Left lung (tissue), 10 donors: ENCODE data around the gene NFIX. TPM values are rescaled to one million over a fixed set of nuclear protein-coding genes. Genes with fewer than 3 reads are reported as not detected.
"Not testable (repeated sequence)": the region's sequence is repeated elsewhere in the genome, so short reads cannot be mapped to it uniquely, and the experiment has no call there.

ENCODE experiments used
- ATAC-seq: fragments of 200-7000 bp; cut with Tn5 transposase; one replicate; pipeline ENCODE4 v1.9.1; 2020; ENCODE audit warnings: moderate library complexity
- DNase-seq, 4 donors: peaks; one replicate each; pipeline ENCODE4 v3.0.0-alpha.2; 2013 to 2020
- H3K27ac ChIP-seq, 2 donors: fragments of 200-600 bp; sonication (generic) in 1 of 2; one replicate each; pipeline versions ENCODE4 v1.5.0 to v1.8.0; 2020 to 2021
- H3K27me3 ChIP-seq, 2 donors: fragments of 200-600 bp; sonication (generic) in 1 of 2; one replicate each; pipeline versions ENCODE4 v1.5.0 to v1.8.0; 2020 to 2021
- H3K36me3 ChIP-seq, 2 donors: fragments of 200-600 bp; sonication (generic) in 1 of 2; one replicate each; pipeline versions ENCODE4 v1.5.0 to v1.8.0; 2020 to 2021
- H3K4me1 ChIP-seq, 2 donors: fragments of 200-600 bp; one replicate each; pipeline ENCODE4 v1.8.0; 2021
- H3K4me3 ChIP-seq, 2 donors: fragments of 200-600 bp; sonication (generic) in 1 of 2; one replicate each; pipeline versions ENCODE4 v1.5.0 to v1.8.0; 2020 to 2021; ENCODE audit warnings: mild to moderate bottlenecking in 1 of 2
- H3K9me3 ChIP-seq, 2 donors: fragments of 200-600 bp; sonication (generic) in 1 of 2; one replicate each; pipeline versions ENCODE4 v1.5.0 to v1.8.0; 2020 to 2021
- CTCF ChIP-seq, 2 donors: fragments of 200-600 bp; sonication (generic) in 1 of 2; IDR thresholded peaks; one replicate each; pipeline versions ENCODE4 v1.5.0 to v1.8.0; 2021; ENCODE audit warnings: antibody characterized with exemption in 2 of 2
- intact Hi-C, 2 donors: fragments of 100-400 bp; cut with DNase I; formaldehyde crosslinking; loops; one replicate each; pipeline versions ENCODE4 v1.11.2 to v1.14.2; 2022
- polyA plus RNA-seq, 6 donors: library from polyadenylated mRNA; unstranded; fragments of 120-200 nt; gene quantifications; one replicate each; pipeline ENCODE4 v1.2.1, GENCODE V29; 2013; ENCODE audit not compliant: insufficient read length in 6 of 6
- total RNA-seq, 2 donors: library from RNA; stranded (reverse); fragmentation: NEBNext Ultra II Directional; extraction: Animal tissue kit (Norgen Biotek cat#: 25700); gene quantifications; one replicate each; pipeline ENCODE4 v1.2.1, GENCODE V29; 2021
- donor health status: DM: no; HTN: yes; CAD: no.
- donor health status: DM: no; HTN: no; CAD: no.

NFIX gene
- total and polyA plus RNA-seq, 8 donors = 92.6 to 237 (median 123) TPM

GRCh38 chr19:12946731-12947496, 48.4 kb upstream of the NFIX start:
- peaks cover 0 to 77% of the 10 kb centered on the region in 2 donors for H3K36me3 ChIP-seq
- ATAC-seq = no peak

GRCh38 chr19:12947702-12948611, 47.3 kb upstream of the NFIX start:
- no peaks in the 10 kb centered on the region for H3K27me3 ChIP-seq
- H3K9me3 ChIP-seq = no peaks in the 10 kb centered on the region
- no peak for ATAC-seq
- intact Hi-C loops = no loop called here
- TF ChIP-seq CTCF (IDR thresholded peaks at IDR 0.05) = no peak
- H3K36me3 ChIP-seq = peaks cover 0 to 77% of the 10 kb centered on the region in 2 donors
- H3K27ac ChIP-seq = peak overlapping the region in 1 of 2 donors; percentile 94
- peak overlapping the region in 1 of 2 donors; percentile 93 for H3K4me3 ChIP-seq
- peak in 1 of 4 donors; percentile 73 for DNase-seq
- peaks cover 5 to 87% of the 10 kb centered on the region in 2 donors for H3K4me1 ChIP-seq

More at GRCh38 chr19:12946731-12947496, 48.4 kb upstream of the NFIX start:
- intact Hi-C loops = no loop called here
- no peak for TF ChIP-seq CTCF (IDR thresholded peaks at IDR 0.05)
- Histone ChIP-seq H3K4me3 (peak overlapping the region; percentile 85 to 93), H3K4me1 (peaks cover 5 to 87% of the 10 kb centered on the region in 2 donors), H3K27me3 (no peaks in the 10 kb centered on the region), H3K9me3 (no peaks in the 10 kb centered on the region), H3K27ac (peak overlapping the region; percentile 90 to 94)
- DNase-seq = no peak

GRCh38 chr19:12948612-12949362, 46.5 kb upstream of the NFIX start:
- Histone ChIP-seq H3K27ac (no peak overlapping the region), H3K9me3 (no peaks in the 10 kb centered on the region), H3K36me3 (peaks cover 0 to 77% of the 10 kb centered on the region in 2 donors), H3K4me1 (peaks cover 3 to 87% of the 10 kb centered on the region in 2 donors), H3K4me3 (no peak overlapping the region), H3K27me3 (no peaks in the 10 kb centered on the region)
- intact Hi-C loops = no loop called here
- TF ChIP-seq CTCF (IDR thresholded peaks at IDR 0.05) = no peak
- DNase-seq (peak in 1 of 4 donors; percentile 69), ATAC-seq (no peak)

- Histone ChIP-seq H3K27ac (peak overlapping the region in 1 of 2 donors; percentile 20), H3K36me3 (peaks cover 0 to 77% of the 10 kb centered on the region in 2 donors)
Measured at GRCh38 chr19:12949363-12950283, 45.7 kb upstream of the NFIX start.

GRCh38 chr19:12952050-12952449, 43.2 kb upstream of the NFIX start:
- intact Hi-C loops, DNase-seq, ATAC-seq, H3K4me3 ChIP-seq, H3K9me3 ChIP-seq, H3K27me3 ChIP-seq: not testable (repeated sequence)
- Histone ChIP-seq H3K27ac (peak overlapping the region in 1 of 2 donors; percentile 75), H3K36me3 (peaks cover 0 to 72% of the 10 kb centered on the region in 2 donors), H3K4me1 (peaks cover 11 to 96% of the 10 kb centered on the region in 2 donors)

More at GRCh38 chr19:12949363-12950283, 45.7 kb upstream of the NFIX start:
- no peak for ATAC-seq
- H3K4me3 ChIP-seq = no peak overlapping the region
- no peak for TF ChIP-seq CTCF (IDR thresholded peaks at IDR 0.05)
- no peak for DNase-seq
- H3K27me3 ChIP-seq = no peaks in the 10 kb centered on the region
- H3K4me1 ChIP-seq = peaks cover 3 to 89% of the 10 kb centered on the region in 2 donors
- H3K9me3 ChIP-seq = no peaks in the 10 kb centered on the region
- intact Hi-C loops = no loop called here
